ENCODE data around the gene TOR2A. TPM values are rescaled to one million over a fixed set of nuclear protein-coding genes. Genes with fewer than 3 reads are reported as not detected.

The TOR2A gene
- total RNA-seq, 1 donor: 4.8 TPM

GRCh38 chr9:127682351-127683136 lies 52.5 kb downstream of the TOR2A start:
- no peak for TF ChIP-seq CTCF (IDR thresholded peaks at IDR 0.05; ENCODE audit: insufficient read depth, low read length)
- no peak for DNase-seq (ENCODE audit: low read depth)
- no peak overlapping the region for H3K4me3 ChIP-seq (ENCODE audit: low read depth, low read length)

Other genes with a start within 250 kb of the TOR2A start
- gene STXBP1, start 123.0 kb downstream of the TOR2A start, total RNA-seq (ENCODE audit: low replicate concordance): 25.5 and 40.6 TPM in 2 replicates
- 0.09 TPM in 1 of 2 replicates, not detected in the other for gene CFAP157, start 28.3 kb downstream of the TOR2A start, total RNA-seq (ENCODE audit: low replicate concordance)
- 13.2 and 17.2 TPM in 2 replicates for gene PTRH1, start 19.6 kb downstream of the TOR2A start, total RNA-seq (ENCODE audit: low replicate concordance)
- gene TTC16, start 19.2 kb downstream of the TOR2A start, total RNA-seq (ENCODE audit: low replicate concordance): not detected in 2 replicates
- 0.18 and 6.0 TPM in 2 replicates for gene SH2D3C, start 43.4 kb upstream of the TOR2A start, total RNA-seq (ENCODE audit: low replicate concordance)
- 25.4 and 51.5 TPM in 2 replicates for gene CDK9, start 50.7 kb upstream of the TOR2A start, total RNA-seq (ENCODE audit: low replicate concordance)
- gene FPGS, start 67.6 kb upstream of the TOR2A start, total RNA-seq (ENCODE audit: low replicate concordance): 33.9 and 61.5 TPM in 2 replicates
- gene ENG, start 119.4 kb upstream of the TOR2A start, total RNA-seq (ENCODE audit: low replicate concordance): 15.8 and 62.0 TPM in 2 replicates
- 75.6 and 121 TPM in 2 replicates for gene AK1, start 142.4 kb upstream of the TOR2A start, total RNA-seq (ENCODE audit: low replicate concordance)
- 26.5 and 85.0 TPM in 2 replicates for gene ST6GALNAC6, start 164.3 kb upstream of the TOR2A start, total RNA-seq (ENCODE audit: low replicate concordance)
- 24.4 and 37.1 TPM in 2 replicates for gene ST6GALNAC4, start 181.7 kb upstream of the TOR2A start, total RNA-seq (ENCODE audit: low replicate concordance)
- 1.6 and 2.6 TPM in 2 replicates for gene PIP5KL1, start 195.5 kb upstream of the TOR2A start, total RNA-seq (ENCODE audit: low replicate concordance)
- 7.0 and 19.9 TPM in 2 replicates for gene DPM2, start 202.6 kb upstream of the TOR2A start, total RNA-seq (ENCODE audit: low replicate concordance)
- 32.4 and 50.3 TPM in 2 replicates for gene EEIG1, start 245.7 kb upstream of the TOR2A start, total RNA-seq (ENCODE audit: low replicate concordance)